ENCODE results near the gene MKI67.

GRCh38 chr10:128049226-128050120 is 76.8 kb downstream of the MKI67 start:
- TF ChIP-seq, protein P1, sequence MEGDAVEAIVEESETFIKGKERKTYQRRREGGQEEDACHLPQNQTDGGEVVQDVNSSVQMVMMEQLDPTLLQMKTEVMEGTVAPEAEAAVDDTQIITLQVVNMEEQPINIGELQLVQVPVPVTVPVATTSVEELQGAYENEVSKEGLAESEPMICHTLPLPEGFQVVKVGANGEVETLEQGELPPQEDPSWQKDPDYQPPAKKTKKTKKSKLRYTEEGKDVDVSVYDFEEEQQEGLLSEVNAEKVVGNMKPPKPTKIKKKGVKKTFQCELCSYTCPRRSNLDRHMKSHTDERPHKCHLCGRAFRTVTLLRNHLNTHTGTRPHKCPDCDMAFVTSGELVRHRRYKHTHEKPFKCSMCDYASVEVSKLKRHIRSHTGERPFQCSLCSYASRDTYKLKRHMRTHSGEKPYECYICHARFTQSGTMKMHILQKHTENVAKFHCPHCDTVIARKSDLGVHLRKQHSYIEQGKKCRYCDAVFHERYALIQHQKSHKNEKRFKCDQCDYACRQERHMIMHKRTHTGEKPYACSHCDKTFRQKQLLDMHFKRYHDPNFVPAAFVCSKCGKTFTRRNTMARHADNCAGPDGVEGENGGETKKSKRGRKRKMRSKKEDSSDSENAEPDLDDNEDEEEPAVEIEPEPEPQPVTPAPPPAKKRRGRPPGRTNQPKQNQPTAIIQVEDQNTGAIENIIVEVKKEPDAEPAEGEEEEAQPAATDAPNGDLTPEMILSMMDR (IDR thresholded peaks at IDR 0.05; ENCODE audit: low read depth, low read length) = no peak
- TF ChIP-seq POLR2A (IDR thresholded peaks at IDR 0.05; ENCODE audit: extremely low read depth, insufficient read length) = no peak
- TF ChIP-seq MYC (IDR thresholded peaks at IDR 0.05; ENCODE audit: low read depth, low read length) = 0 out of 2 replicates have a peak, but pooled peaks have one; percentile 9
